ENCODE measurements around the gene USP54. TPM values are rescaled to one million over a fixed set of nuclear protein-coding genes. Genes with fewer than 3 reads are reported as not detected.

Gene USP54
- polyA plus RNA-seq, 1 of the 3 experiments (the other 2 are of a cell fraction): 6.5 TPM

DNA sequence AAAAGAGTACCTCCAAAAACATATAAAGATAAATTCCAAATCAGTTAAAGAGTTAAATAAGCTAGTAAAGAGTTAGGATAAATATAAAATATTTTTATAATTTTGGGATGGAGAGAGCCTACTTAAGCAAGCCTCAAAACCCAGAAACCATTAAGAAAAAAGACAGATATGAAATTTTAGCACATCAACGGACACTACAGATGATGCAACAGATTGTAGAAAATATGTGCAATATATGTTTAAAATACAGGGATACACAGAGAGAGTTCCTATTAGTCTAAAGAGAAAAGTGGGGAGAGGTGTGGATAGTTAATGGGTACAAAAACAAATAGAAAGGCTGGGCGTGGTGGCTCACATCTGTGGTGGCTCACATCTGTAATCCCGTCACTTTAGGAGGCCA, 23.6 kb upstream of the USP54 start:
- Histone ChIP-seq H3K36me3 (replicated peaks in 1 of 2; ENCODE audit: control insufficient read depth in 1 of 2, insufficient read depth in 2 of 2, low read length in 1 of 2) (no peaks in the 10 kb centered on the region), H3K4me2 (no peak overlapping the region), H4K20me1 (ENCODE audit: insufficient read depth) (no peaks in the 10 kb centered on the region), H2AFZ (ENCODE audit: low read depth) (no peak overlapping the region), H3K4me3 (ENCODE audit: low read depth in 2 of 2, low read length in 1 of 2) (no peak overlapping the region), H3K27ac (ENCODE audit: low read depth in 2 of 2, low read length in 1 of 2) (no peak overlapping the region), H3K9ac (no peak overlapping the region), H3K9me2 (no peaks in the 10 kb centered on the region), H3F3A (replicated peaks; ENCODE audit: insufficient read depth) (no peaks in the 10 kb centered on the region), H3K27me3 (ENCODE audit: insufficient read depth) (no peaks in the 10 kb centered on the region), H3K79me2 (ENCODE audit: insufficient read depth) (no peaks in the 10 kb centered on the region; the same call in 1 of the 2 replicates), H3K9me3 (no peaks in the 10 kb centered on the region), H3K4me1 (ENCODE audit: control insufficient read depth in 1 of 2, insufficient read depth in 2 of 2, low read depth in 1 of 2, low read length in 1 of 2) (no peaks in the 10 kb centered on the region)
- ChIA-PET POLR2A (no interaction called here), CTCF (no interaction called here)
- no peak for DNase-seq
- TF ChIP-seq RCOR1 (IDR thresholded peaks at IDR 0.05; ENCODE audit: low read length): no peak
- TF ChIP-seq YY1 (IDR thresholded peaks at IDR 0.05; ENCODE audit: low read depth): no peak
- 92% methylated on average over 3 of the region's 3 CpGs for WGBS (ENCODE audit: low lambda C conversion rate)

DNA sequence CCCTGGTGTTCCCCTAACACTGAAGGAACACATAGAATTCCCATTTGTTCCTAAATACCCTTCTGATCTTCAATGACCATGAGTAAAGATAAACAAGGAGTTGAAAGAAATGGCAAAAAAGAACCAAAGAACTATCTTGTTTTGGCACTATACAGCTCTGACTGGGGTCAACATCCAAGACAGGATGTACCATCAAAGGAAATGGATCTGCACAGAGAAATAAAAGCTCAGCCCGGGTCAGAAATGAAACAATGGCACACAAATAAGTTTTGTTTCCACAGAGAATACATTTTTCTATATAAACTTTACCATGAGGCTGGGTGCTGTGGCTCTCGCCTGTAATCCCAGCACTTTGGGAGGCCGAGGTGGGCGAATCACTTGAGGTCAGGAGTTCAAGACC, 18.0 kb upstream of the USP54 start:
- ChIA-PET POLR2A (no interaction called here), CTCF (interaction anchor here (1.0 kb wide), 1 partner anchor 17 kb away, joined by 3 read pairs; no protein-coding TSS in a partner anchor)
- H4K20me1 ChIP-seq (ENCODE audit: insufficient read depth): no peaks in the 10 kb centered on the region
- no peak overlapping the region for H3K27ac ChIP-seq (ENCODE audit: low read depth in 2 of 2, low read length in 1 of 2)
- no peak for TF ChIP-seq MXI1 (IDR thresholded peaks at IDR 0.05; ENCODE audit: low read depth, low read length)
- TF ChIP-seq NRF1 (IDR thresholded peaks at IDR 0.05; ENCODE audit: low read depth, low read length): no peak
- TF ChIP-seq, protein P1, sequence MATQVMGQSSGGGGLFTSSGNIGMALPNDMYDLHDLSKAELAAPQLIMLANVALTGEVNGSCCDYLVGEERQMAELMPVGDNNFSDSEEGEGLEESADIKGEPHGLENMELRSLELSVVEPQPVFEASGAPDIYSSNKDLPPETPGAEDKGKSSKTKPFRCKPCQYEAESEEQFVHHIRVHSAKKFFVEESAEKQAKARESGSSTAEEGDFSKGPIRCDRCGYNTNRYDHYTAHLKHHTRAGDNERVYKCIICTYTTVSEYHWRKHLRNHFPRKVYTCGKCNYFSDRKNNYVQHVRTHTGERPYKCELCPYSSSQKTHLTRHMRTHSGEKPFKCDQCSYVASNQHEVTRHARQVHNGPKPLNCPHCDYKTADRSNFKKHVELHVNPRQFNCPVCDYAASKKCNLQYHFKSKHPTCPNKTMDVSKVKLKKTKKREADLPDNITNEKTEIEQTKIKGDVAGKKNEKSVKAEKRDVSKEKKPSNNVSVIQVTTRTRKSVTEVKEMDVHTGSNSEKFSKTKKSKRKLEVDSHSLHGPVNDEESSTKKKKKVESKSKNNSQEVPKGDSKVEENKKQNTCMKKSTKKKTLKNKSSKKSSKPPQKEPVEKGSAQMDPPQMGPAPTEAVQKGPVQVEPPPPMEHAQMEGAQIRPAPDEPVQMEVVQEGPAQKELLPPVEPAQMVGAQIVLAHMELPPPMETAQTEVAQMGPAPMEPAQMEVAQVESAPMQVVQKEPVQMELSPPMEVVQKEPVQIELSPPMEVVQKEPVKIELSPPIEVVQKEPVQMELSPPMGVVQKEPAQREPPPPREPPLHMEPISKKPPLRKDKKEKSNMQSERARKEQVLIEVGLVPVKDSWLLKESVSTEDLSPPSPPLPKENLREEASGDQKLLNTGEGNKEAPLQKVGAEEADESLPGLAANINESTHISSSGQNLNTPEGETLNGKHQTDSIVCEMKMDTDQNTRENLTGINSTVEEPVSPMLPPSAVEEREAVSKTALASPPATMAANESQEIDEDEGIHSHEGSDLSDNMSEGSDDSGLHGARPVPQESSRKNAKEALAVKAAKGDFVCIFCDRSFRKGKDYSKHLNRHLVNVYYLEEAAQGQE (IDR thresholded peaks at IDR 0.05; ENCODE audit: low read depth, low read length): no peak
- no peak for TF ChIP-seq EZH2phosphoT487 (IDR thresholded peaks at IDR 0.05; ENCODE audit: borderline replicate concordance, low read depth)
- TF ChIP-seq, protein P2, sequence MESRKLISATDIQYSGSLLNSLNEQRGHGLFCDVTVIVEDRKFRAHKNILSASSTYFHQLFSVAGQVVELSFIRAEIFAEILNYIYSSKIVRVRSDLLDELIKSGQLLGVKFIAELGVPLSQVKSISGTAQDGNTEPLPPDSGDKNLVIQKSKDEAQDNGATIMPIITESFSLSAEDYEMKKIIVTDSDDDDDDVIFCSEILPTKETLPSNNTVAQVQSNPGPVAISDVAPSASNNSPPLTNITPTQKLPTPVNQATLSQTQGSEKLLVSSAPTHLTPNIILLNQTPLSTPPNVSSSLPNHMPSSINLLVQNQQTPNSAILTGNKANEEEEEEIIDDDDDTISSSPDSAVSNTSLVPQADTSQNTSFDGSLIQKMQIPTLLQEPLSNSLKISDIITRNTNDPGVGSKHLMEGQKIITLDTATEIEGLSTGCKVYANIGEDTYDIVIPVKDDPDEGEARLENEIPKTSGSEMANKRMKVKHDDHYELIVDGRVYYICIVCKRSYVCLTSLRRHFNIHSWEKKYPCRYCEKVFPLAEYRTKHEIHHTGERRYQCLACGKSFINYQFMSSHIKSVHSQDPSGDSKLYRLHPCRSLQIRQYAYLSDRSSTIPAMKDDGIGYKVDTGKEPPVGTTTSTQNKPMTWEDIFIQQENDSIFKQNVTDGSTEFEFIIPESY (IDR thresholded peaks at IDR 0.05; ENCODE audit: borderline replicate concordance, low read depth): no peak
- TF ChIP-seq YY1 (IDR thresholded peaks at IDR 0.05; ENCODE audit: low read depth): no peak
- no peak for TF ChIP-seq FOSL2 (IDR thresholded peaks at IDR 0.05; ENCODE audit: borderline replicate concordance, low read depth)
- TF ChIP-seq, protein P3, sequence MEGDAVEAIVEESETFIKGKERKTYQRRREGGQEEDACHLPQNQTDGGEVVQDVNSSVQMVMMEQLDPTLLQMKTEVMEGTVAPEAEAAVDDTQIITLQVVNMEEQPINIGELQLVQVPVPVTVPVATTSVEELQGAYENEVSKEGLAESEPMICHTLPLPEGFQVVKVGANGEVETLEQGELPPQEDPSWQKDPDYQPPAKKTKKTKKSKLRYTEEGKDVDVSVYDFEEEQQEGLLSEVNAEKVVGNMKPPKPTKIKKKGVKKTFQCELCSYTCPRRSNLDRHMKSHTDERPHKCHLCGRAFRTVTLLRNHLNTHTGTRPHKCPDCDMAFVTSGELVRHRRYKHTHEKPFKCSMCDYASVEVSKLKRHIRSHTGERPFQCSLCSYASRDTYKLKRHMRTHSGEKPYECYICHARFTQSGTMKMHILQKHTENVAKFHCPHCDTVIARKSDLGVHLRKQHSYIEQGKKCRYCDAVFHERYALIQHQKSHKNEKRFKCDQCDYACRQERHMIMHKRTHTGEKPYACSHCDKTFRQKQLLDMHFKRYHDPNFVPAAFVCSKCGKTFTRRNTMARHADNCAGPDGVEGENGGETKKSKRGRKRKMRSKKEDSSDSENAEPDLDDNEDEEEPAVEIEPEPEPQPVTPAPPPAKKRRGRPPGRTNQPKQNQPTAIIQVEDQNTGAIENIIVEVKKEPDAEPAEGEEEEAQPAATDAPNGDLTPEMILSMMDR (IDR thresholded peaks at IDR 0.05): no peak
- TF ChIP-seq ELF1 (IDR thresholded peaks at IDR 0.05): no peak
- TF ChIP-seq POLR2AphosphoS5 (IDR thresholded peaks at IDR 0.05; ENCODE audit: low read depth, low read length): no peak
- TF ChIP-seq JUND (IDR thresholded peaks at IDR 0.05): no peak
- H3K9me2 ChIP-seq: no peaks in the 10 kb centered on the region
- H3K4me2 ChIP-seq: no peak overlapping the region
- no peaks in the 10 kb centered on the region for H3F3A ChIP-seq (replicated peaks; ENCODE audit: insufficient read depth)
- no peak overlapping the region for H3K4me3 ChIP-seq (ENCODE audit: low read depth in 2 of 2, low read length in 1 of 2)
- no peaks in the 10 kb centered on the region for H3K36me3 ChIP-seq (replicated peaks in 1 of 2; ENCODE audit: control insufficient read depth in 1 of 2, insufficient read depth in 2 of 2, low read length in 1 of 2)
- H3K79me2 ChIP-seq (ENCODE audit: insufficient read depth): no peaks in the 10 kb centered on the region
- DNase-seq: no peak
- no peaks in the 10 kb centered on the region for H3K4me1 ChIP-seq (ENCODE audit: control insufficient read depth in 1 of 2, insufficient read depth in 2 of 2, low read depth in 1 of 2, low read length in 1 of 2)
- H3K27me3 ChIP-seq (ENCODE audit: insufficient read depth): no peaks in the 10 kb centered on the region
- no peaks in the 10 kb centered on the region for H3K9me3 ChIP-seq
- no peak overlapping the region for H2AFZ ChIP-seq (ENCODE audit: low read depth)
- 81% methylated on average over 4 of the region's 4 CpGs for WGBS (ENCODE audit: low lambda C conversion rate)
- H3K9ac ChIP-seq: no peak overlapping the region
